NCI-H748 (cell line): ENCODE data around the gene BTG1.
A peak's percentile ranks its signal among the peaks of the same experiment; 100 is the strongest.

Source experiments
- DNase-seq: peaks from one replicate; lab custom pipeline; 2025; ENCODE audit not compliant: unreplicated experiment; lab: John Stamatoyannopoulos, UW

BTG1 gene

DNA sequence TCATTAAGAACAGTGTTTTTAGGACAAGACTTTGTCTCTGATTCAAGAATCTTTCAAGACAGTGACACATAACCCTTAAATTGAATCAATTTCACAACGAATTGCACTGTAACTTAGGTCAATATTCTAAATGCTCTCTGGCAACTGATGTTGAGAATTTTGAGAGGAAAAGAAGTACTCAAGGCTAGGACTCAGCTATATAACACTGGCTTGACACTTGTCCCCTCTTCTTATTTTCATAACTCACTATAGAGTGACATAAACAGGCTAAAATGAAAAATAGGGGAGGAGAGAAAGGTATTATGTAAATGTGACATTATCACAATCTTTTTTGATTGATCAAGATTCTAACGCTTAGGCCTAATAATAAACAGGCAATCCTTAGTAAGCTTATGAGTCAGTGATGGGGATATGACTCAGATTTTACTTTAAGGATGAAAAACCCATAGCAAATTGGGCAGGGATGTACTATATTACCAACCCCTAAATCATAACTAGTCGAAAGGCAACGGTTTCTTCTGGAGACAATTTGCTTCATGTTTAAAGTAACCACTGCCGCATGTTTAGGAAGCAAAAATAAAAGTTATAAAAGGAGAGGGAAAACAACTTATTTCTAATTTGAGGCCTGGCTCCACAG, 10.9 kb downstream of the BTG1 start:
- DNase-seq, result no peak

DNA sequence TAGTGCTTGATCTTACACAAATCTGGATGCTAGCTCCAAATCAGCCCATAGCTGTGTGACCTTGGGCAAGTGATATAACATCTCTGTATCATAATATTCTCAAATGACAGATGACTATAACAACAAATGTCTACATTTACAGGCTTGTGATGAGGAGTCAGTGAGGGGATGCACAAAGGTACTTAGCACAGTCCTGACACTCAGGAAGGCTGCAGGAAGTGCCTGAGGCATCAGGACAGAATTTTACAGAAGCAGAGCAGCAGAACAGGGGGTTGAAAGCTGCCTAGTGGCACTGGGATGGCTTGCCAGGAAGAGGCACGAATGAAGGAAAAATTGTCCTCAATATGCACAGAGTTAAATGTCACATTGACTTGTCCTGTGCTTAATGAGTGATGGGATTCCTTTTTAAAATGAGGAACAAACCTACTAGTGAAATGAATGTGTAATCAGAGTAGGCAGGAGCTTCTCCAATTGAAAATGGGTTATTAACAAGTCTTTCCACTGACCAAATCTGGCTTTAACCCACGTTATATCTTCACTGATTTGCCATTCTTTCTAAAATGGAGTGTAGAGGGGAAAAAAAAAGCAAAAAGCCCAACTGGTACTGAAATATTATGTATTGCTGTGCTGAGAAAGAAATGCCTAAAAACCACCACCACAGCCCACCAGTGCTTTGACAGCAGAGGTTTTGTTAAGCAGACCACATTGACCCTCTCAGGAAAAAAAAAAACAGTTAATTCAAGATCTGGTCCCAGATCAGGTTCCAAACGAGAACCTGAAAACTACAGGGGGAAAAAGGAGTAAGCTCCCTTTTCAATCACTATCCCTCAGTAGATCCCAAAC, 11.6 kb downstream of the BTG1 start:
- DNase-seq, result peak; percentile 26

DNA sequence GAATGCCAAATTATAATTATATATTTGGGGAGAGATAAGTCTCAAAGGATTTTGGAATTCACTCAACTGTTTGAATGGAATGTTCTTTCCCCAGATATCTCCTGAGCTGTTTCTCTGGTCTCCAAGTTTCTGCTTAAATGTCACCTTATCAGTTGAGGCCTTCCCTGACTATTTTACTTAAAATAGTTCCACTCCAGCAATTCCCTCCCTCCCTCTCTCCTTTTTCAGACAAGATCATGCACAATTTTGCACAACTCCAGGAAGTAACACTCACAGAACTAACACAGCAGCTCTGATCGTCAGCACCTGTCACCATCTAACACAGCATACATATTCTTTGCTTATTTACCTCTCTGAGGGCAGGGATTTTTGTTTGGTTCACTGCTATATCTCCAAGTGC, 12.5 kb downstream of the BTG1 start:
- no peak for DNase-seq

DNA sequence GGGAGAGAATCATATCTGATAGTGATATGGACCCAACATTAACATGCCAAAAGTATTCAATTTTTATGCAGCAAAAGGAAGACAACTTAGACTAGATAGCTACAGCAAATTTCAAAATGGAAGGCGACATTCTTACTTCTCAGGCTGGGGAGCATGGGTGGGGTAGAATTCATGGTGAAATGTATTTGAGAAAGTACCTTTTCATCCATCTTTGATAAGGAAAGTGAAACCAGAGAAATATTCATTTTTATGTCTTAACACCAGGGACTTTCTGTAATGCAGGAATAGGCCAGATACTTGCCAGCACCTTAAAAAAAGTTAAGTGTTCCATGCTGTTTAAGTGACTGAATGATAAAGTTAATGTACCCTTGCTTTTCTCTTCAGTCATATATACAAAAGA, 13.4 kb downstream of the BTG1 start:
- DNase-seq, result no peak

DNA sequence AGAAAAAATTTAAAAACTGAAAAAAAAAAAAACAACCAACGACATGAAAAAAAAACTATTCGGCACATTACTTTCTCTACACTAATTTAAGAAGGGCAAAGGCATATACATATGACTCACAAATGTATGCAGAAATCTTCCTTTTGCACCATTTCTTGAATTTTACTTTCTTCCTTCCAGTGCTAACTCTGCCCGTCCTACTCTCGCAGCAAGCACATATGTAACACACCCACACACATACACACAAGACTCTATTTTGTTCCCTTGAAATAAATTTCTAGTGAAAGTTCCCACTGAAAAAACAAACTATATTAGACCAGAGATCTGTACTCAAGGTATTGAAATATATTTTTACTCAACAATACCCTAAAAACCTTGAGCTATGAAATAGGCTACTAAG, 14.6 kb downstream of the BTG1 start:
- DNase-seq, result no peak

DNA sequence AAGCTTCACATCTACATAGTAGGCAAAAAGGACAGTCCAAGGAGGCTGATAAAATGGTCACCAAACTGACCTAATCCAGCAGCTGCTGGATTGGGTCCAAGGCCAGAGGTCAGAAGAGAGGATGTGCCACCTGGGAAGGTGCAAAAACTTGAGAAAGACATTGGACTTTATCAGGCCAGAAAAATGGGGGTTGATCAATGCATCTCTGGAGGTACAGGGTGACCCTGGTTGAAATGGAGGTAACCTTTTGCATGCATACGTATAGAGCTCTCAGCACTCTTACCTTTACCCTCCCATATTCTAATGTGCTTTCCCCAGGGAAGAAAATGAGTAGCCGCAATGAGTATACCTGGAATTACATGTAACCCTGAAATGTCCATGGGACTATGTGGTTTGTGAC, 16.0 kb downstream of the BTG1 start:
- no peak for DNase-seq

DNA sequence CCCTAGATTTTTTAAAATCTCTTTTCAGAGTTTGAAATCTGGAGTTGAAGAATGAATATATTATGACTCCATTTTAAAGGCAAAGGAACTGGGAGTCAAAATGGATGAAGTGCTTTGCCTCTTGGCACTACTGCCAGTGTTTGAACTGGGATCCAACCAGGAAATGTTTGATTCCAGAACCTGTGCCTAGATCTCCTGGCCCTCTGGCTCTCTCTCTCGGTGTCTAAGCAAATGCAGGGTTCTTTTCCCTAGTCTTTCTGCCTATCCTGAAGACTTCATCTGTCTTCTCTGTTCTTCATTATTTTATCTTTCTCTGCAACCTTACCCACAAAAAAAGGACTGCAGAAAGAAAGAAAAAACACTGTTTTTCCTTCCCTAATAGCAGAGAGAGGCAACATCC, 17.0 kb downstream of the BTG1 start:
- DNase-seq, result no peak

DNA sequence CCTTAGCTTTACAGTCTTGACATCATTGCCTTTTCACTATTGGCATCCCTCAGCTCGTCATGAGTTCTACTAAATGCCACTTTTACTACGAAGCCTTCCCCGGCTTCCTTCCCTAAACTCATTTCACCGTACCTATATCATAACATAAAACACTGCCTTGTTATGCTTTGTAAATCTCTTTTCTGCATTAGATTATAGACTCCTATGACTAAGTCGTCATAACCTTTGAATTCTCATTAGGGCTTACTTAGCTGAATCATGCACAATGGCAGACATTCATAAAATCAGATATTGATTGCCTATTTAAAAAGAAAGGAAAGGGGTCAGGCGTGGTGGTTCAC, 21.0 kb downstream of the BTG1 start:
- no peak for DNase-seq

DNA sequence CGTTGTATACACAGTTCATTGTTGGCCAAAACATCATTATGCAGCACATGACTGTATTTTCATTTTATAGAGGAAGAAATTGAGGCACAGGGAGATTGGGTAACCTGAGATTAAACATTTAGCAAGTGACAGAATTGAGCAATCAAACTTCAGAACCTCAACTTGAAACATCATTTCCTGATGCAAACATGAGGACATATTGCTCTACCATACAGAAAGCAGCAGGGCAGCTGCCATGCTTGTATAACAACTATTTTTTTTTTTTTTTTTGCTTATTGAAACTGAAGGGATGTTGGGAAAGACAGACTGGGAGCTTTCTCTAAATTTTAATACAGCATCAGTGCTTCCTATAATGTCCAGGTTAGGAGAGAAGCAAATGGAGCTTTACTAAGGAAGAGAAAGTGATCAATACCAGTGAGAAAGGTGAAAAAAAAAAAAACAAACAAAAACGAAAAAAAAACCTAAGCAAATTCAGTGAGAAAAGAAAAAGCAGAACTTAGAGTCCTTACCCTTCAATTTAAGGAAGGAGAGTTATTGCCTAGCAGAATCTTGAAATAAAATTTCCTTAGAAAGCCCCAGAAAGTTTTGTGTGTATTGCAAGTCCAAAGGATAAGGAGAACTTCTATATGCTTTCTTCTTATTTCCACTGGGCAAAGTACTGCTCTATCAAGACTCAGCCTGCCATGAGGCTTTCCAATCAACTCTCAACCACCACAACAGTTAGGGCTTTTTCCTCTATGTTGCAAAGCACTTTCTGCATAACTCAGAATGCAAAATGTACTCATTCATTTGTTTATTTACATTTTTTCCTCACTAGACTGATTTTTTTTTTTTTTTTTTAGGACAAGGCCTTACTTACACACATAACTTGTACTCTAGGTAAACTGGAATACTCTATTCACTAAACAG, 21.6 kb downstream of the BTG1 start:
- DNase-seq, result no peak

DNA sequence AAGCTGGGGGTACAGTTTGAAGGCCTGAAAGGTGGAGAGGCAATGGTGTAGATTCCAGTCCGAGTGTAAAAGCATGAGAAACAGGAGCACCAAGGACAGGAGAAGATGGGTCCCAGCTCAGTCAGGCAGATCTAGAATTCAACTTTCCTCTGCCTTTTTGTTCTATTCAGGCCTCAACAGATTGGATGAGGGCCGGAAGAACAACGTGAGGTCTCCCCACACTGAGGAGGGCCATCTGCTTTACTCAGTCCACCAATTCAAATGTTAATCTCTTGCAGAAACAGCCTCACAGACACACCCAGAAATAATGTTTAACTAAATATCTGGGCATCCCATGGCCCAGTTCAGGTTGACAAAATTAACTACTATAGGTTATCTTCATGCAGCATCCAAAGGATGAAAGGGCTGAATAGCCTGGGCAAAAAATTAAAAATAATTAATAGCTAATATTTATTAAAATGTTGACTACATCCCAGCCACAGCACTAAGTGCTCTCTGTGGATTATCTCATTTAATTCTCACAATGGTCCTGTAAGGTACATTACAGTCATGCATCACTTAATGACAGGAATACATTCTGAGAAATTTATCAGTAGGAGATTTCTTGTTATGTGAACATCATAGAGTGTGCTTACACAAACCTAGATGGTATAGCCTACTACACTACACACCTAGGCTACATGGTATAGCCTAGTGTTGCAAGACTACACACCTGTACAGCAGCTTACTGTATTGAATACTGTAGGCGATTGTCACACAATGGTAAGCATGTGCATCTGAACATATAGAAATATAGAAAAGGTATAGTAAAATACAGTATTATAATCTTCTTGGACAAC, 22.5 kb downstream of the BTG1 start:
- DNase-seq, result no peak

DNA sequence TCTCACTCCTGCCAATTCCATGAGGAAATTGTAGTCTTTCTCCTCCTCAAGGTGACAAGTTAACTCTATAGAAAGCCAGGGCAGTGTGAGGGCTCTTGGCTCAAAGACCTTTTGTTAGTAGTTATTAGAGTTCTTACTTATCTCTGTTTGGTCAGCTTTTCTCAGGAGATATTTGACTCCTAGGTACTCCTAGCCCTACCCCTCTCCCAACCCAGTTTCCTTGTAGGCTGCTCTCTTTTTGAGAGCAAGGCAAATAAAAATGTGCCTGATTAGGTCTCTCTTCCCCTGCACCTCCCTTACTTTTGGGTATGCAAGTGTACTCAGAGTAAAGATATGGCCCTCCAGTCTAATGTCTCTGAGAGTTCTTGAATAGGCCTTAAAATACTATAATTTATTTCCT, 23.8 kb downstream of the BTG1 start:
- no peak for DNase-seq

DNA sequence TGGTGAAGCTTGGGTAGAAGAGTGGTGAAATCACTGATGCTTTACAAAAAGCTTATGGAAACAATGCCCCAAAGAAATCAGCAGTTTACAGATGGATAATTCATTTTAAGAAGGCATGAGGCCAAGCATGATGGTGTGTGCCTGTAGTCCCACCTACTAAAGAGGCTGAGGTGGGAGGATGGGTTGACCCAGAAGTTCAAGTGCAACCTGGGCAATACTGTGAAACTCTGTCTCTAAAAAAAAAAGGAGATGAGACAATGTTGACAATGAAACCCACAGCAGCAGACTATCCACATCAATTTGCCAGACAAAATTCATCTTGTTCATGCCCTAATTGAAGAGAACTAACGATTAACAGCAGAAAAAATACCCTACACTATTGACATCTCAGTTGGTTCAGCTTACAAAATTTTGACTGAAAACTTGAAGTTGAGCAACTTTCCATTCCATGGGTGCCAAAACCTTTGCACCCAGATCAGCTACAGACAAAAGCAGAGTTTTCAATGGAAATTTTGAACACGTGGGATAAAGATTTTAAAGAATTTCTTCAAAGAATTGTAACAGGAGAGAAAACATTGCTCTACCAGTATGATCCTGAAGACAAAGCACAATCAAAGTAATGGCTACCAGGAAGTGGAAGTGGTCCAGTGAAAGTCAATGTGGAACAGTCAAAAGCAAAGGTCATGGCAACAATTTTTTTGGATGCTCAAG, 26.7 kb downstream of the BTG1 start:
- no peak for DNase-seq

DNA sequence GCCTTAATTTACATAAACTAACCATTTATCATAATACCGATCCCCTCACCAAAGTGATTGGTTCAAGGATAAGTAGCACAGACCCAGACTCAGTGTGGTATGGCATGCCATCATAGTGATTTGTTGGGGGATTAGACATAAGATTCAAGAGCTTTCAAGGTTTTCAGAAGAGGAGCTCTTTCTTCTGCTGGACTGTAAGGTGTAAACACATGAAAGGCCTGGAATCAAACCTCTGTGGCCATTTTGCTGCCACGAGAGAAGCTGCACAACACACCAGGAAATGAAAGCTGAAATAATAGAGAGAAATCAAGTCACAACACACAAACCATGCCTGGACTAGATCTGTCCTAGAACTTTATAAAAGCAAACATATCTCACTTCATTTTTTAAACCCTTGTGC, 30.8 kb downstream of the BTG1 start:
- no peak for DNase-seq

DNA sequence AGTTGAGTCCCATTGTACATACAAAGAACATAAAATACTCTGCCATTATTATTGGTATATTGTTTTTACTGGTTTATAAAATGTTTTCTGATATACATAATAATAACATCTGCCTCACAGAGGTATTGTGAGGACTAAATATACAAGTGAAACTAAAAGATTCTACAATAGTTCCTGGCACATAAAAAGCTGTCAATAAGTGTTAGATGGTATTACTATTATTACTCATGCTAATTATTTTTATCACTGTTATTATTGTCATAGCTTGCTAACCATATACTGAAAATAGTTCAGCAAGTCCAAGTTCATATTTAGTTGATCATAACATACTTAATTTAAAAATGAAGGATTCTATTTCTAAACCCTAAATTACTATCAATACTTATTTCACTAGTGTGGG, 34.4 kb downstream of the BTG1 start:
- no peak for DNase-seq

DNA sequence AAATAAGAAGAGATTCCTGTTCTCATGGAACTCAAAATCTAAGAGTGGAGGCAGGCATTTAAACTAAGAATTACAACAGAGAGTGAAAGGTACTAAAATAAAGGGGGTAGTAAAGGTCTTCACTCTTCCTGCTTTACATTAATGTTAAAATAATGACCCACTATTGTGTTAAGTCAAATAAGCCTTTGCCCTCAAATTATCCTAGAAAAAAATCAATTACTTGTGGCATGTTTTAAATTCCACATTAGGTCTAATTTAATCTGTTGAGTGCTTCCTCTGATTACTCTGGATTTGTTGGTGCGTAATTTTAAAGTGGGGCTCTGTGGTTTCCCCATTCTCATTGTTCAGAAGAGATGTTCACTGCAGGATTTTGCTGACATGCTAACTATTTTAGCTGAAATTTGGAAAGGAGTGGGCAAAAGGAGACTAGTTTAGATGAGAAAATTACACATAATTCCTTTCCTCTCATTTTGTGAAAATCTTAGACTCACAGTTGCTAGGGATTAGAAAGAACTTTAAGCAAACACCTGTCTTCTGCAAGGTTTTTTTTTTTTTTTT, 35.5 kb downstream of the BTG1 start:
- peak; percentile 77 for DNase-seq

DNA sequence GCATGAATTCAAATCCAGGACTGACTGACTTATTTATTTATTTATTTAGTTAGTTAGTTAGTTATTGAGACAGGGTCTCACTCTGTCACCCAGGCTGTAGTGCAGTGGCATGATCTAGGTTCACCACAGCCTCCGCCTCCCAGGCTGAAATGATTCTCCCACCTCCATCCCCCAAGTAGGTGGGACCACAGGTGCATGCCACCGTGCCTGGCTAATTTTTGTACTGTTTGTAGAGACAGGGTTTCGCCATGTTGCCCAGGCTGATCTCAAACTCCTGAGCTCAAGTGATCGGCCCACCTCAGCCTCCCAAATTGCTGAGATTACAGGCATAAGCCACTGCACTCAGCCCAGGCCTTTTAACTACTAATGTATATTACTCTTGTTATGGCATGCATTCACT, 36.0 kb downstream of the BTG1 start:
- DNase-seq, result no peak

DNA sequence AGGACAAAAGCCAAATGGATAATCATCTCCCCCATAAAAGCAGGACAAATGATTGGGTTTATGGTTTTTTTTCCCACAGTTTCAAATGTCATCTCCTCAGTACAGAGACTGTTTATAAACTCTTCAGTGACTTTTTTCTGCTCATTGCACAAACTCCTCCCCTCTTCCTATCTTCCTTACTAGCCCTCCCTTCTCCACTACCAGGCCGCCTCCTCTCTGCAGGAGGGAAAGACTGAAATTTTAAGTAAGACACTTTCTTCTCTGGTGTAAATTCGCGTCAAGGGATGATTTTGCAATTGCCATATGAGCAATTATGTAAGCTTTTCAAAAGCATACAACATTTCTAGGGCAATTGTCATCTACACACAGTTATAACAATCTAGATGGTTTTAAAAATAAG, 37.0 kb downstream of the BTG1 start:
- DNase-seq, result peak; percentile 52

DNA sequence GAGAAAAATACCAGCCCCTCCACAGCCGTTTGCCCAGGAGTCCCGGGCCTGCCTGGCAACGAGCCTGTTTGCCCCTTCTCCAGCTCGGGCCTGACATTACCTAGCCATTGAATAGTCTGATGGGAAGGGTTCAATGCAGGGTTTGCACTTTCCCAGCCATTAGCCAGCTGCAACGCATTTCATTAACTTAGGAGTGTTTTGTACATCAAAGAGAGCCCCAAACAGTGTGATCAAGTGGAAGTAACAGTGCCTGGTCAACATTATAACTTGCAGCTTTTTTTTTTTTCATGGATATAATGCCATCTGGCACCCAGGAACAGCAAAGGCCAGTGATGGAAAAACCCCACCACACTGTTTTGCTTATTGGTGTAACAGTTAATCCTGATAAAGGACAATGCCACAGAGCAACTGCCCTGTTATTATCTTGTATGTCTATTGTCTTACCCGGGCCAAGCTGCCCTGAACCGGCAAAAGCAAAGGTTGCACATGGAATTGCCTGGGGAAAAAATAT, 38.0 kb downstream of the BTG1 start:
- peak; percentile 99 for DNase-seq

DNA sequence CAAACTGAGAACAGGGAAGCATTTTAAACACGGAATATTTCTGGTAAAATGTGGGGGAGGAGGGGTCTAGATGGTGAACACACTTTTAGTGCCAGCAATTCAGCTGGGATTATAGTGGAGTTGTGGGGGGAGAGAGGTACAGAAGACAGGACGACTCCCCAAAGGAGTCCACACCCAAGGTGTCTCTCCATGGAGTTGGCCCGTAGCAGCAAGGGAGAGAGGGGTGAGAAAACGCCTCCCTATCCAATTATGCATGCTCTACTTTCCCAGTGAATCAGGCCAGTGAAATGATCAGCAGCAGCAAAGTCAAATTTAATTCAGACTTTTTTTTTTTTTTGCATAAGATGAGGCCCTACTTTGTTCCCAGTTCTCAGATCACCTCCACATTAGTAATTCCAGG, 38.6 kb downstream of the BTG1 start:
- no peak for DNase-seq

DNA sequence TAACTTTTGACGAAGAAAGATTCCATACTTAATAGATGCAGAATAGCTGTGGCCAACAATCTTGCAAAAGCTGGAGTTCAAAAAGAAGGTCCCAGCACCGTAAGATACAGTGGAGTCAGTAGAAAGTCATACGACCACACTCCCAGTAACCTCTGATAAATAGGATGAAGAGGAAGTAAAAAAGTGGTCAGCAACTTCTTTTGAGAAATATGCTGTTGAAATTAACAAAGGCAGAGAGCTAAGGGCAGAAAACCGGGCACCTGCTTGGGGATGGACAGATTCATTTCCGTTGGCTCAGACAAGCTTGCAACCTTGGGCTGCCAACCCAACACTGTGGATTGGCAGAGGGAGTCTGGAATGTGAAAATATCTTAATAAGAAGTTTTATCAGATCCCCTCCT, 40.0 kb downstream of the BTG1 start:
- no peak for DNase-seq
